Ishikawa (cell line): ENCODE measurements around the gene ARID4A.

Experiments used
- CEBPB ChIP-seq: IDR thresholded peaks from 2 replicates; pipeline ENCODE4 v1.6.1; 2012
- CREB1 ChIP-seq: IDR thresholded peaks from 2 replicates; pipeline ENCODE4 v1.6.1; 2012; ENCODE audit warnings: low read depth
- EP300 ChIP-seq: IDR thresholded peaks from 2 replicates; pipeline ENCODE4 v1.6.1; 2012; ENCODE audit warnings: borderline replicate concordance
- FOXM1 ChIP-seq: IDR thresholded peaks from 2 replicates; pipeline ENCODE4 v1.6.1; 2012; ENCODE audit warnings: low read depth, borderline replicate concordance
- RAD21 ChIP-seq: IDR thresholded peaks from 2 replicates; pipeline ENCODE4 v1.6.1; 2012; ENCODE audit warnings: low read depth
- TAF1 ChIP-seq: IDR thresholded peaks from 2 replicates; pipeline ENCODE4 v1.6.1; 2012; ENCODE audit warnings: low read depth, mild to moderate bottlenecking
- TCF12 ChIP-seq: IDR thresholded peaks from 2 replicates; pipeline ENCODE4 v1.6.1; 2012; ENCODE audit warnings: low read depth
- TEAD4 ChIP-seq: IDR thresholded peaks from 2 replicates; pipeline ENCODE4 v1.6.1; 2012
- YY1 ChIP-seq: IDR thresholded peaks from 2 replicates; pipeline ENCODE4 v1.6.1; 2012; ENCODE audit warnings: low read depth
- TF ChIP-seq, protein P1 (sequence below): IDR thresholded peaks from 2 replicates; pipeline ENCODE4 v1.6.1; 2012; ENCODE audit warnings: low read depth, mild to moderate bottlenecking
- TF ChIP-seq, protein P2 (sequence below): IDR thresholded peaks from 2 replicates; pipeline ENCODE4 v1.6.1; 2012

DNA sequence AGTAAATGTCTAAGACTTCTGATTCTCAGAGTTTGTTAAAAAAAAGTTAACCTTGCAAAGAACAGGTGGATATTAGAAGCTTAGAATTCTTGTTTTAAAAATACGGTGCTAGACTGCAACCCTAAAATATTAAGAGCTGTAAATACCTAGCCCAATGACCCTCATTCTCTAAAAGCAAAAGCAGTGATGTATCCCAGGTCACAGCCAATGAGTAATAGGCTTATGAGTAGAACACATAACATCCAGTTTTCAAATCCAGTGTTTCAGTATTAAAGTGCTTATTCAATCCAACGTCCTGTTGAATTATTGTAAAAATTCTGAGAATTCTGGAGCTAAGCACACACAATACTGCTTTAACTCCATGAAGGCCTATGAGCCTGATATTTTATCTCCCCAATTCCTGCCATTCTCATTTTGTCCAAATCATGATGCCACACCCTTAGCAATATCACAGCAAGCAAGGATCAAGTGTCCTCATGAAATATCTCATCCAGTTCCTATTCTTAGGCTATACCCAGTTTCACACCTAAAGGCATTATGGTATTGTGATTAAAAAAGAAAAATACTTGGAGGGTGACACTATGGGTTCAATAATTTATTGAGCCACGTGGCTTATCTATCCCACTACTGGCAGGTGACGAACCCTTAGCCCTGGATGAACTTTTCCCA is 15.3 kb upstream of the ARID4A start:
- TF ChIP-seq, protein P1, sequence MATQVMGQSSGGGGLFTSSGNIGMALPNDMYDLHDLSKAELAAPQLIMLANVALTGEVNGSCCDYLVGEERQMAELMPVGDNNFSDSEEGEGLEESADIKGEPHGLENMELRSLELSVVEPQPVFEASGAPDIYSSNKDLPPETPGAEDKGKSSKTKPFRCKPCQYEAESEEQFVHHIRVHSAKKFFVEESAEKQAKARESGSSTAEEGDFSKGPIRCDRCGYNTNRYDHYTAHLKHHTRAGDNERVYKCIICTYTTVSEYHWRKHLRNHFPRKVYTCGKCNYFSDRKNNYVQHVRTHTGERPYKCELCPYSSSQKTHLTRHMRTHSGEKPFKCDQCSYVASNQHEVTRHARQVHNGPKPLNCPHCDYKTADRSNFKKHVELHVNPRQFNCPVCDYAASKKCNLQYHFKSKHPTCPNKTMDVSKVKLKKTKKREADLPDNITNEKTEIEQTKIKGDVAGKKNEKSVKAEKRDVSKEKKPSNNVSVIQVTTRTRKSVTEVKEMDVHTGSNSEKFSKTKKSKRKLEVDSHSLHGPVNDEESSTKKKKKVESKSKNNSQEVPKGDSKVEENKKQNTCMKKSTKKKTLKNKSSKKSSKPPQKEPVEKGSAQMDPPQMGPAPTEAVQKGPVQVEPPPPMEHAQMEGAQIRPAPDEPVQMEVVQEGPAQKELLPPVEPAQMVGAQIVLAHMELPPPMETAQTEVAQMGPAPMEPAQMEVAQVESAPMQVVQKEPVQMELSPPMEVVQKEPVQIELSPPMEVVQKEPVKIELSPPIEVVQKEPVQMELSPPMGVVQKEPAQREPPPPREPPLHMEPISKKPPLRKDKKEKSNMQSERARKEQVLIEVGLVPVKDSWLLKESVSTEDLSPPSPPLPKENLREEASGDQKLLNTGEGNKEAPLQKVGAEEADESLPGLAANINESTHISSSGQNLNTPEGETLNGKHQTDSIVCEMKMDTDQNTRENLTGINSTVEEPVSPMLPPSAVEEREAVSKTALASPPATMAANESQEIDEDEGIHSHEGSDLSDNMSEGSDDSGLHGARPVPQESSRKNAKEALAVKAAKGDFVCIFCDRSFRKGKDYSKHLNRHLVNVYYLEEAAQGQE = no peak
- TF ChIP-seq EP300 = no peak
- no peak for TF ChIP-seq YY1
- TF ChIP-seq, protein P2, sequence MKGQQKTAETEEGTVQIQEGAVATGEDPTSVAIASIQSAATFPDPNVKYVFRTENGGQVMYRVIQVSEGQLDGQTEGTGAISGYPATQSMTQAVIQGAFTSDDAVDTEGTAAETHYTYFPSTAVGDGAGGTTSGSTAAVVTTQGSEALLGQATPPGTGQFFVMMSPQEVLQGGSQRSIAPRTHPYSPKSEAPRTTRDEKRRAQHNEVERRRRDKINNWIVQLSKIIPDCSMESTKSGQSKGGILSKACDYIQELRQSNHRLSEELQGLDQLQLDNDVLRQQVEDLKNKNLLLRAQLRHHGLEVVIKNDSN = no peak
- TF ChIP-seq RAD21 = no peak
- TF ChIP-seq FOXM1 = no peak
- no peak for TF ChIP-seq TEAD4
- no peak for TF ChIP-seq TAF1
- TF ChIP-seq CREB1 = no peak
- no peak for TF ChIP-seq CEBPB
- no peak for TF ChIP-seq TCF12
